Right hindlimb (tissue), 1 donor: ENCODE measurements around the gene SPINK8.
"Not testable (repeated sequence)": the region's sequence is repeated elsewhere in the genome, so short reads cannot be mapped to it uniquely, and the experiment has no call there.

Experiments used
- DNase-seq: peaks from one replicate; pipeline ENCODE4 v3.0.0-alpha.2; 2018

The SPINK8 gene

GRCh38 chr3:48275287-48276027, 58.0 kb downstream of the SPINK8 start:
- no peak for DNase-seq

- no peak for DNase-seq
Measured at GRCh38 chr3:48274452-48274851, 59.0 kb downstream of the SPINK8 start.

GRCh38 chr3:48273594-48274211, 59.8 kb downstream of the SPINK8 start:
- peak; percentile 62 for DNase-seq

- DNase-seq = no peak
Measured at GRCh38 chr3:48271763-48272498, 61.5 kb downstream of the SPINK8 start.

- not testable (repeated sequence) for DNase-seq
Measured at GRCh38 chr3:48271223-48271622, 62.2 kb downstream of the SPINK8 start.

GRCh38 chr3:48270306-48270705, 63.2 kb downstream of the SPINK8 start:
- no peak for DNase-seq

- DNase-seq = no peak
Measured at GRCh38 chr3:48269592-48269991, 63.9 kb downstream of the SPINK8 start.

GRCh38 chr3:48268936-48269561, 64.4 kb downstream of the SPINK8 start:
- peak; percentile 43 for DNase-seq

GRCh38 chr3:48268381-48268935, 65.0 kb downstream of the SPINK8 start:
- DNase-seq = no peak

GRCh38 chr3:48267782-48268181, 65.7 kb downstream of the SPINK8 start:
- DNase-seq = no peak

- no peak for DNase-seq
Measured at GRCh38 chr3:48258530-48258929, 74.9 kb downstream of the SPINK8 start.
